GM21528 (cell line): ENCODE data around the gene USP21.

Source experiments
- ATAC-seq: cut with Tn5 transposase; IDR thresholded peaks from one replicate; pipeline ENCODE4 v1.9.1; 2021; ENCODE audit warnings: mild to moderate bottlenecking, moderate library complexity; ENCODE audit not compliant: unreplicated experiment, low FRiP score

Gene USP21

DNA sequence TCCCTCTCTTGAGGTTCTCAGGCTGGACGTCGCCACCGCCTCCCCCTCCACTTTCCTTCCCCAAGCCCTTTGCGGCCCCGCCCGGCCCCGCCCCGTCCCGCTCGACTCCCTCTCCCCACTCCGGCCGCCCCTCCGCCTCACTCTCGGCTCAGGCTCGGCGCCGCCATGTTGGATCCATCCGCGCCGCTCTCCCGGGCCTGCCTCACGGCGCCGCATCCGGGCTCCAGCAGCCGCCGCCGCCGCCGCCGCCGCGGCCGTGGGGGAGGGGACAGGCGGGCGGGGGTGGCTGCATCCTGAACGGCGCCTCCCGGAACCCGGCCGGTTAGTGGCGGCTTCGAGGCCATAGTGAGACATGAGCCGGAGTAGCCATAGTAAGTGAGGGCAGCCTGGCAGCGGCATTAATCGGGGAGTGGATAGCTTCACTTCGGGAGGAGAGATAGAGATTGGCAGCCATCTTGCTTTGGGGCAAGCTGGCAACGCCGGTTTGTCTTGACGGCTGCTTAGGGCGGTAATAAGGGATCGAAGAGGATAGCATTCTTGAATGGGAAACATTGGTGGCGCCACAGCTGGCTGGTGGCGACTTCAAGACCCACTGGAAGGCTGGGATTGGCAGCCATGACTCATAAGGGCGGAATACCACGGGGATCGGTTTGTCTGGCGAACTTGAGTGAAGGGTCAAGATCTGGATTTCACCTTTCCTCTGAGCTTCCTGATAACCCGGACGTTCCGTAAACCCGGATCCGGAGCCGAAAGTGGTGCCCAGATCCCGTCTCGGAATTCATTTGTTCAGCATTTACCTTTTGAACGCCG is 26.7 kb upstream of the USP21 start, which contains the start of gene DEDD:
Gene DEDD (minus strand): TSS at position 258 of the 810 bp plus-strand sequence. CDS start 8,205 bp downstream, outside the sequence.
- peak; percentile 89 for ATAC-seq

DNA sequence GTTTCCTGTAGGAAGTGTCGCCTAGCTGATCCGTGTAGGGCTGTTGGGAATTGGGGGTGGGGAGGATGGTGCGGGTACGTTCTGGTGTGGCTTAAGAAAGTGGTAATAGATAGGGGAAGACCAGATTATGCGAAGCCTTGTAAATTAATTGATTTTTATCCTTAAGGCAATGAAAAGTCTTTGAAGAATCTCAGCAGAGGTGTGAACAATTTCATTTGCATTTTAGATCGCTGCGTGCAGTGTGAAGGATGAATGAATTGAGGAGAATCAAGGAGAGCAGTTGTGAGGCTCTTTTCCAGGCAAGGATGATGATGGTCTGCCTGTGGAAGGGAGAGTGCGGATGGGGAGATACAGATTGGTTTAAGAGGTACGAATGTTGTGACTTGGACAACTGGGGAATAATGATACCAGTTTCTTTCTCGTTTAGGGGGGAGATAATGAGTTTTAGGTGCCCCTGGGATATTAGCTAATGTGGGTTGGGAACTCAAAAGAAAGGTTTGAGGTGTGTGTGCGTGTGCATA is 26.0 kb upstream of the USP21 start:
- ATAC-seq = peak; percentile 13

- no peak for ATAC-seq
Measured at GRCh38 chr1:161137881-161138280, 21.4 kb upstream of the USP21 start.

- ATAC-seq = no peak
Measured at GRCh38 chr1:161138431-161138830, 20.9 kb upstream of the USP21 start.

DNA sequence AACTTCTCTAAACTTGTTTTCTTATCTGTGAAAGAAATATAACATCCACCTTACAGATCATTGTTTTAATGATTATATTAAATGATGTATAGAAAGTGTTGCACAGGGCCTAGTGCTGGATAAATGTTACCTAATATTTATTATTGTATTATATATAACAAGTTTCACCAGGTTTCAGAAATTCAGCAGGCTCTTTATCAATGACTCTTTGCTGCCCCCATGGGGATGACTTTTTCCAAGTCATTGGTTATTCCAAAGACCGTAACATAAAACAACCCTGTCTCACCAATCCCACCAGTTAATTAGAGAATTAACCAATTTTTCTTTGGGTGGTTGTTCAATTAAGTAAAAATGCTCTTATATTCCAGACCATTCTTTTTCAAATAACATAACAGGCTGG is 19.5 kb upstream of the USP21 start:
- no peak for ATAC-seq

DNA sequence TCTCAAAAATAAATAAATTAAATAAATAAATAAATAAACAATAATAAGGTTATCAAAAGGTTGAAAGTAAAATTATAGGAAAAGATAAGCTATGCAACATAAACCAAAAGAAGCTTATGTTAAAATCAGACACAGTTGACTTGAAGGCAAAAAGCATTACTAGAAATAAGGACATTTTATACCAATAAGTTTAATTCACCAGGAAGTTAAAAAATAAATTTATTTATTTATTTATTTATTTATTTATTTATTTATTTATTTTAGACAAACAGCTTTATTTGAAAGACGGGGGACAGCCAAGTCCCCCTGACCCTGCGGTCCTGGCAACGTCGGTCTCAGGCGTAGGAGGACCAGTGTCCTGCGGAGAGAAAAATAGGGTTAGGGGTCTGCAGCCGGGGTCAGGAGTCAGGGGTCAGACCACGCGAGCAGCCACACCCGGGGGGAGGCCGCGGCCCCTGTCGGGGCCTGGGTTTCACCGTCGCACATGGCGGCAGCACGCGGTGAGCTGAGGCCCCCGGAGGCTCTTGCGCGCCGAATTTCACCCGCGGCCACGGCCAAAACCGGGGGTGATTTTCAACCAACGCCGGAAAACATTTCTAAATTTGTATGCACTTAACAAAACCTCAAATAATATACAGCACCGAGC is 18.4 kb upstream of the USP21 start:
- no peak for ATAC-seq

DNA sequence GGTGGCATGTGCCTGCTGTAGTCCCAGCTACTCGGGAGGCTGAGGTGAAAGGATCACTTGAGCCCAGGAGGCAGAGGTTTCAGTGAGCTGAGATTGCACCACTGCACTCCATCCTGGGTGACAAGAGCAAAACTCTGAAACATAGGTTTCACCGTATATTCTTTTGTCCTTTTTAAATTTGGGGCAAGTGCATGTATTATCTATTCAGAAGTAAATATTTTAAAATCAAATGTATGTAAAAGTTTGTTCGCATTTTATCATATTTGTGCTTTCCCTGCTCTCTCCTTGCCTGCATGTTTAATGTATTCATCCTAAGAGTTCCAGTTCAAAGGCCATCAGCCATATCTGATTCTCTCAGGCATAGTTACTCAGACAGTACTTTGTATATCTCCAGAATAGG is 13.5 kb upstream of the USP21 start:
- no peak for ATAC-seq

GRCh38 chr1:161153176-161153575 is 6.1 kb upstream of the USP21 start:
- ATAC-seq = no peak

DNA sequence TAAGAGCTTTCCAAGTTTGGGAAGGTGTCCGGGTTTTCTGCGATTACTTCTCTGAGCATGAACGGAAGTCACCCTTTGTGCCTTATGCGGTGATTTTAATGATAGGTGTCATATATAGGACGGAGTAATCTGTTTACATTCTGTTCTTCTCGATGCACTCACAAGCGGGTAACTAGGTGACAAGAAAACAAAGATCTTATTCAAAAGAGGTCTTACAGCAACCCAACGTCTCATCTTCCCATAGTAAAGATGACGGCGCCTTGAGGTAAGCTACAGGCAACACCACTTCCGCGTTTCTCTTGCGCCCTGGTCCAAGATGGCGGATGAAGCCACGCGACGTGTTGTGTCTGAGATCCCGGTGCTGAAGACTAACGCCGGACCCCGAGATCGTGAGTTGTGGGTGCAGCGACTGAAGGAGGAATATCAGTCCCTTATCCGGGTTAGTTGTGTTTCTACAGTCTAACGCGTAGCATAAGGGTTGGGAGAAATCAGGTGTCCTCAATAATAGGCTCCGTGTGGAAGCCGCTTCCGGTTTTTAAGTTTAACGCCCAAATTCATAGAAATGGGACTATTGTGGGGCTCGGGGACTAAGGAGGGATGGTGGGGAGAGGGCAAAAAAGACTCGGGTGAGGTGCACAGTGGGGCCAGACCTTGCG is 5.5 kb upstream of the USP21 start, which contains the start of gene UFC1:
Gene UFC1 (plus strand): TSS at position 297 of the 656 bp plus-strand sequence. CDS start 20 bp downstream, at position 317.
- ATAC-seq = peak; percentile 80

DNA sequence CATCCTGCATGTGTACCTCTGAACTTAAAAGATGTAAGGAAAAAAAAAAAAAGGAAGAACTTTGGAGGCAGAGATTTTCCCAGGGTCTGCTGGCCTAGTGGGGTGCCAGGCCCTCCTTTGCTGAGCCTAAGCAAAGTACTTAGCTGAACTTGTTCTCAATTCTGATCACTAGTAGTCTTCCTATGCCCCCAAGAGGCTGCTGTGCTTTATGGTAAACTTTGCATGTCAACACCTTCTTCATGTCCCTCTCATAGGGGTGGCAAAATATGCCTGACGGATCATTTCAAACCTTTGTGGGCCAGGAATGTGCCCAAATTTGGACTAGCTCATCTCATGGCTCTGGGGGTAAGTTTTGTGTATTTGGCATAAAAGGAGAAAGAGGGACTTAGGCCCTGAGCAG is 1.4 kb upstream of the USP21 start:
- no peak for ATAC-seq

- peak; percentile 10 for ATAC-seq
Measured at GRCh38 chr1:161158316-161159010, 837 bp upstream of the USP21 start.

- ATAC-seq = peak; percentile 3
Measured at GRCh38 chr1:161159913-161160243, 578 bp downstream of the USP21 start.

- no peak for ATAC-seq
Measured at GRCh38 chr1:161160671-161161145, 1.4 kb downstream of the USP21 start.

DNA sequence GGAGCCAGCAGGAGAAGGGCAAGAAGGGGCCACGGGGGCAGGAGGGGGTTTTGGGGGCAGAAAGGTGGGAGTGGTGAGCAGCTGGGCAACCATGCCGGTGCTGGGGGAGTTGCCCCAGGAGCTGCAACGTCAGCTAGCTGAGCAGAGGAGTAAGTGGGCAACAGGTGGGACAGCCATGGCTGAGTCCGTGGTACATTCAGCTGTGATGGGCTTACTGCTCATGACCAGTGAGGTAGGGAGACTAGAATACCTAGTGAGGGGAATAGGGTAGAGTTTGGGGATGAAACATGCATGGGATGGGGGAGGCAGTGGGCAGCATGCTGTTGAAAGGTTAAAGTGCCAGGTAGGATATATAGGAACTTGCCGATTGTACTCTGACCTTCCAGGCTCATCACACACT is 2.4 kb downstream of the USP21 start:
- ATAC-seq = no peak

- ATAC-seq = no peak
Measured at GRCh38 chr1:161162052-161162451, 2.8 kb downstream of the USP21 start.

- ATAC-seq = no peak
Measured at GRCh38 chr1:161162806-161163205, 3.5 kb downstream of the USP21 start.

- ATAC-seq = no peak
Measured at GRCh38 chr1:161163793-161164192, 4.5 kb downstream of the USP21 start.

GRCh38 chr1:161164901-161165610 is 5.8 kb downstream of the USP21 start:
- no peak for ATAC-seq

- ATAC-seq = peak; percentile 89
Measured at GRCh38 chr1:161165742-161166668, 6.7 kb downstream of the USP21 start, which contains the start of gene PPOX. Gene PPOX, plus strand, starts transcription at chr1:161166426. Its CDS starts 422 bp downstream, at chr1:161166848.
